Ammon's horn (tissue), 1 donor: Measurements from ENCODE around the gene GRIK4.

Experiments used
- DNase-seq: peaks from one replicate; pipeline ENCODE4 v3.0.0-alpha.2; 2016; ENCODE audit warnings: low spot score

Gene GRIK4

DNA sequence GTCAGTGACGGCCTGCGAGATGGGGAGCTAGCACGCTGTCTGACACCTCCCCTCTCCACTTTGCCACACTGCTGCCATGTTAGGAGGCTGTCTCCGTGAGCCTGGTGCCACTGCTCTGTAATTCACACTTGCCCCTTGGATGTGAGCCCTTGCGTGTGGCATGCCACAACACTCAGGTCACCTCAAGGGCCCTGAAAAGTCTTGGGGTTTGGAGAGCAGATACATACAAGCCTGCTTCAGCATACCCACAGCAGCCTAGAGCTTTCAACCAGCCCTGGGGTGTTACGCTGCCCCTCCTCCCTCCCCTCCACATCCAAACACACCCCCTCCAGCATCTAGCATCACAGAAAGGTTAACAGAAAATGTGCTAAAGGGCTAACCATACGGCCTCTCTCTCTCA lies 442.8 kb downstream of the GRIK4 start:
- DNase-seq: no peak

DNA sequence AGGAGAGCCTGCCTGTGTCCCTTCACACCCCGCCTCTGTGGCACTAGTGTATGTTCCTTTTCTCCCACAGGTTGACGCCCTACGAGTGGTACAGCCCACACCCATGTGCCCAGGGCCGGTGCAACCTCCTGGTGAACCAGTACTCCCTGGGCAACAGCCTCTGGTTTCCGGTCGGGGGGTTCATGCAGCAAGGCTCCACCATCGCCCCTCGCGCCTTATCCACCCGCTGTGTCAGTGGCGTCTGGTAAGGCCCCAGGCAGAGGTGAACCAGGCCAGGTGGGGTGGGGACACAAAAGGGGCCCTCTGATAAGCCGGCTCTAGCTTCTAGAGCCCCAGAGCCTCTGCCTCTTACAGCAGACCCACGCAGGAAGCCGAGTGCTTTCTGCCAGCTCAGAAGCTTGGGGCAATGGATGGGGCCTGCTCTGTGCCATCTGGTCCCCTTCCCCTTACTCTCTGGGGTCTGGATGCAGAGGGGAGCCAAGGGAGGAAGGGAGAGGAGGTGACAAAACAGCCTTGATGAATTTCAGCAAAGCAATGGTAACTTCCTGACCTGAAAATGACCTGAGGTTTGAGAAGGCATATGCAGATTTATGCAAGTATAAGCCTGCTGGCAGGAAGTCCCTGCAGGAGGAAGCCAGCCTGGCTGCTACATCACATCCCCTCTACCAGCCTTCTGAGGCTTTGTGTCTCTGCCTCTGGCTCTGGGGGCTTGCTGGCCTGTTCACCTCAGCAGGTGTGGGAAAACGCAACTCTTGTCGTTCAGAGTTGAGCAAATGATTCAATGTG lies 445.4 kb downstream of the GRIK4 start:
- no peak for DNase-seq

DNA sequence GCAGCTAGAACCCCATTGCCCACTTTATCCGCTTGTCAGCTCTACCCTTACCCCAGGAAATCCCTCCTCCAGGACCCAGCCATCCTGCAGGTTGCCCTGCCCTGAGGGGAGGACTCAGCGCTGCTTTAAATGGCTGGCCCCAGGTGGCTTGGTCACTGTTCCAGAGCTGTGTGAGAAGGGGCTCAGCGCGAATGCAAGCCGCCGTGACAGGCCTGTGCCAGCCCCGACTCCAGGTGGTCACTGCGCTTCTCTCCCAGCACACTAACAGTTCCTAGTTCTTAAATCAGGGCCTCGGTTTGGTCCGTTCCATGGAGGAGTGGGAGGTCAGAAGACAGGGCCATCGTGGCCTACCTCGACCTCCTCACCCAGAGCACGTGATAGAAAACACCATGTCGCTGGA lies 446.6 kb downstream of the GRIK4 start:
- DNase-seq: no peak

DNA sequence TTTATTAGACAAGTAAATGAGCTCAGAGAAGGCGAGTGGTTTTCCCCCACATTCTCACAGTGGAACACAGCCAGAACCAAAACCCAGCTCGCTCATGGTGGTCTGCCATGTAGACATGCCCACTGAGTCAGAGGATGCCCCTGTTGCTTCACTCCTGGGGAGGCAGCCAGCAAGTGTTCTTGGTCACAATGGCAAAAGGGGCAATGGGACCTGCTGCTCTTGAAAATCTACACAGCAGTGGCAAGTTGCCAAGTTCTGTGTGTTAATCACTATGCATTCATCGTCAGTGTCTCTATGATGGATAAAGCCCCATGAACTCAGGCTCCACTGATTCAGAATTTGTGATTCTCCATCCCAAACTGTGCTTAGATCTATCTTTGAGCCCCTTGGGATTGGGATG lies 447.6 kb downstream of the GRIK4 start:
- DNase-seq: no peak

DNA sequence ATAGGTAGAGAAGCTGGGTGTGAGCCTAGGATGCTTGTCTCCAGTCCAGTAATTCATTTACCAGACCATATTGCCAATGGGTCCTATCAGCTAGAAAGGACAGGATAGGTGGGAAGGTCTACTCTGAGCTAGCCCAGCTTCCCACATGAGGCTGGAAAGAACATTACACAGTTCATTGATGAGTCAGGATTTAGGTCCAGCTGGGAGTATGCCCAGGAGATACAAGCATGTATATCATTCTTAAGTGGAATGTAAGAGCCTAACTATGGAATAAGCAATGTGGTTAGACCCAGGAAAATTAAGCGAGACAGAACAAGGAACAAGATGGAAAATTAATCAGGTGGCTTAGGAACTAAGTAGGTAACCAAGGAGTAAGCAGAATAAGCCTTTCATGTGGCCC lies 453.3 kb downstream of the GRIK4 start:
- DNase-seq: no peak

DNA sequence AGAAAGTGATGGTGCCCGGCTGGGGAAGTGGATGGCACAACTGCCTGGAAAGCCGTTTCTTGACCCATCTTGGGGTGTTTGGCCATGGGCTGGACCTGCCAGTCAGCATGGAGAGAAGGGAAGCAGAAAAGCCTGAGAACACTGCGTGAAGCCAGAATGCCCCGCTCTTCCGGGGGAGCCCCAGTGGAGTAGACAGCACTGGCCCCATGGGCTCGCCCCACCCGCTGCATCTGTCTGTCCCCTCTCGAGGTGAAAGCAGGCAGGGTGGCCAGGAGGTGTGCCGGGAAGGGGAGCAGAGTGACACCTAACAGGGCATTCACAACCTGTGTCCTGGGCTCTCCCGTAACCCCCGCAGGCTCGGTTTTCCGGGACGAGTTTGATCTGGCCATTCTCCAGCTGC lies 455.3 kb downstream of the GRIK4 start:
- DNase-seq: no peak

DNA sequence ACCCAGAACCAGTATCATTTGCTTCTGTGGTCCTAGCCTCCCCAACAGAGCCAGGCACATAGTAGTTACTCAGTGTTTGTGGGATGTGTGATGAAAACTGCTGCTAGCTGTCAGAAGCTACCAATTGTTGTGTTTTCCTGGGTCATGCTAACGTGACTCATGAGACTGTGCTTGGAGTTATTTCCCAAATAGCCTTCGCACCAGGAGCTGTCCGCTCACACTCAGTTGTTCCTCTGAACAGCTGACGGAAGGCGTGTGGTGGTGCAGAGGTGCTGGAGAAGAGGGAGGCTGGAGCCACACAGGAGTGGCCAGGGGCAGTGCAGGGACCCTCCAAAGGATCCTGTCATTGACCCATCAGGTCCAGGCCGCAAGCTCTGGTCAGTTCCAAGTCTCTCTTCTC lies 458.4 kb downstream of the GRIK4 start:
- DNase-seq: peak; percentile 16

DNA sequence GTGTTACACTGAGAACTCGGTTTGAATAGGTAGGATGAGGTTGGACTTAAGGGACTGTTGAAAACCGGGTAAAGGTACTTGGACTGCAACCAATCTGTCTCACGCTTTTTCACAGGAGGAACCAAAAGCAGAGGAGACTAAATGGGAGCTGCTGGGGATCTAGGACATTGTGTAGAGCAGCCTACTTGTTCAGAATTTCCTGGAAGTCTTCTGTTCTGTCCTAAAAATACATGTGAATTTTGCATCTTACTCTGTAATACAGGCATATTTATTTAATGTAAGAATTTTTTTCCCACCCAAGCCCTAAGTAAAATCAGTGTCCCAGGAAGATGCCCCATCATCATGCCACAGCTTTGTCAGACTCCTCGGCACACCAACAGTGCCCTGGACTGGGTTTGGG lies 460.3 kb downstream of the GRIK4 start:
- no peak for DNase-seq

DNA sequence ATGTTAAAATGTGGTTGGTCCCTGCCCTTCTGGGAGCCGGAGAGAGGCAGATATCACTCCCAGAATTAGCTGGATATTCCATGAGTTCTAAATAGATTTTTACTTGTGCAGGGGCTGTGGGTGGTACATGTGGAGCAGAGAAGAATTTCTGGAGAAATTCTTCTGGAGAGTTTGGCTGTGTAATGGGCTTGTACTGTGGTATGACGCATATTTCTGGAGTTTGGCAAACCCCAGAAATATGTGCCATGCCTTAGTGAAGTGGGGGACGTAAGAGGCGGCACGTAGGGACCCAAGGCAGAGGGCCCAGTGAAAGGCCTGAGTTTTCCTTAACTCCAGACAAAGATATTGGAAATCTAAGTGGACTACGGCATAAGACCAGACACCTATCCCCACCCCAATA lies 461.1 kb downstream of the GRIK4 start:
- no peak for DNase-seq

DNA sequence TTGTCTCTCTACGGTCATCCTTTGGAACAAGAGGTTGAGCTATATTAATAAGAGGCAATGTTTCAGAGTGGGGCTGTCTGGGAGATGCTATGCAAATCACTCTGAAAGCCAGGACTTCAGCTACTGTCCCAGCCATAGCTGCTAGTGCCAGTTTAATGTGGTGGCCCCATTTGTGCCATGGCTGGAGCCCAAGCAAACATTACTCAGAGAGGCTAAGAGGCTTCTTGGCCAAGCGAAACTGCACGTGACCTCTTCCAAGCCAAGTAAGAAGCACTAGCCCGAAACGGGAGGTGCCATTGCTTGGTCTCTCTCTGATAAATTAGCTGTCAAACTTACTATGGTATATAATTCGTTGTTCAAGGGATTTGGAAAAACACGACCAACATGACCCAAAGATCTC lies 462.0 kb downstream of the GRIK4 start:
- no peak for DNase-seq

DNA sequence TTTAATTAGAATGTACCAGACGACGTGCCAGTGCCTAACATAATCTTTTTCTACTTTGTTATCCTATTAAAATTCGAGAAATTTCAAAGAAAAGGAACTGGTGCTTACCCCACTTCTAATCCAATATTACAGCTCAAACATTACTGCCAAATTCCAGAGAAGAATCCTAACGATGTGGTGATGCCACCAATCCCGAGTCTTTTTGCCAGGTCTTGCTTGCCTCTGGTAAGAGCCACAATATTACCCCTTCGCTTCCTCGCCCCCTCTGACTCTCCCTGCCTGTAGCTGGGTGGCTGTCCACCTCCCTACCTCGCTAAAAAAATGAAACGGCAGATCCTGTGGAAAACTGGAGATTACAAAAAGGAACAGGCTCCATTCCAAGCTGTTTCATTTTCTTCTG lies 462.9 kb downstream of the GRIK4 start:
- no peak for DNase-seq

DNA sequence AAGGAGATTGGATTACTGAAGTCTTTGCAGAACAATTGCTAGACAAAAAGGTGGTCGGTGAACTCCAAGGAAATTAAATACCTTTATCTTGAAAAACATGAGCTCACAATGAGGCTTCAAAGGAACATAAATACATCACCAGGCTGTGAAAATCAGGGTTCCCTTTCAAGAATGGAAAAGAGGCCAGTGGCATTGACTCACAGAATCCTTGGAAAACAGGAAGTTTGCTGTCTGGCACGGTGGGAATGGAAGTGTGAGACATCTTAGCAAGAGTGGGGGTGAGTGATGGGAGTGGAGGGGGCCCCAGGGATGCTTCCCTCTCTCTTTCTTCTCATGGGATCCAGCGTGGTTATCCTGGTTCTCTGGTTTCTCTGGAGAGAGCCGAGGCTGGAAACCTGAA lies 463.4 kb downstream of the GRIK4 start:
- no peak for DNase-seq

DNA sequence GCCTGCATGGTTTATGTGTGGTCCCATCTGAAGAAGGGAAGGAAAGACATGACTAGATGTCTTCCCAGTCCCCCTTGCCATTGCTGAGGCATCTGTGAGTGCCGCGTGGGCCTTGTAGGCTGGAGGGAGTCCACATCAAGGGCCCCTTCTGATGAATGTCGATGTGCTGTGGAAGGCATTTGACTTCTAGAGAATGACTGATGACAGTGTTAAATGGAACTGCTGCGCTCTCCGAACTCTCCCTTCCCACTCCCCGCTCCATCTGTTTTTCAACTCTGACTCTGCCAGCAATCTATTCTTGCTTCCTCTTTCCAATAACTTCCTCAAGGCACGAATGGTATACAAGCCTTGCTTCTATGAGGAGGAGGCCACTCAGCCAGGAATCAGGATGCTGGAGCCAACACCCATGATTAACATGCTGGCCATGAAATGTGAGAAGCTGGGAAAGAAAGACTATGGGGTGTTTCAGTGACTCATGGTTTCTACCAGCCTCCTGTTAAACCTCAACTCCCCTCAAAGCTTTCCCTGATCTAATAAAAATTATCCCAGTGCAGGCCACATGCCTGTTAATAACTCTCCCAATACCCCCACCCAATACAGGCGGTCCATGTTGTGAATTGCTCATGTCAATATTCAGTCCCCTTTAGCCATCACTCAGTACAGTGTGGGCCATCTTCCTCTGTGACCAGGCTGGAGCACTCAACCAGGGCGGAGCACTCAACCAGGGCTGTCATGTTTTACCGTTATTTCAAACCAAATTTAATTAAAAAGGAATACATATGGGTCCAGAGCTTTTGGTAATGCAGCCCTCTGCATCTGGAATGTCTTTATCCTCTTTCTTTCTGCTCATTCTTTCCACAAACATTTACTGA lies 466.0 kb downstream of the GRIK4 start:
- DNase-seq: peak; percentile 37

DNA sequence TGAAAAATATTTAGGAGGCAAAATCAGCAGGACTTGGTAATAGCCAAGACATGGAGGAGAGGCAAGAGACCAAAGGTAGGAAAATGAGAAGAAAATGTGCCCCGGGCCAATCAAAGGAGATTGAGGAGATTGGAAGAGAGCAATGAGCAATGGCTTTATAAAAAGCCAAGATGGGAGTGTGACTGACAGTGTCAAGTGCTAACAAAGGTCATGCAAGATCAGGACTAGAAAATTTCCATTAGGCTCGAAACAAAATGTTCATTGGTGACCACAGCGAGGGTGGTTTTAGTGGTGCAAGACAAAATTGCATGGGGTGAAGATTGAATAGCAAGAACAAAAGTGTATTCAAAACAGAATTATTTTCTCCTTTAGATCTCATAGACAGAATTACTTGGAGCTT lies 467.2 kb downstream of the GRIK4 start:
- no peak for DNase-seq

DNA sequence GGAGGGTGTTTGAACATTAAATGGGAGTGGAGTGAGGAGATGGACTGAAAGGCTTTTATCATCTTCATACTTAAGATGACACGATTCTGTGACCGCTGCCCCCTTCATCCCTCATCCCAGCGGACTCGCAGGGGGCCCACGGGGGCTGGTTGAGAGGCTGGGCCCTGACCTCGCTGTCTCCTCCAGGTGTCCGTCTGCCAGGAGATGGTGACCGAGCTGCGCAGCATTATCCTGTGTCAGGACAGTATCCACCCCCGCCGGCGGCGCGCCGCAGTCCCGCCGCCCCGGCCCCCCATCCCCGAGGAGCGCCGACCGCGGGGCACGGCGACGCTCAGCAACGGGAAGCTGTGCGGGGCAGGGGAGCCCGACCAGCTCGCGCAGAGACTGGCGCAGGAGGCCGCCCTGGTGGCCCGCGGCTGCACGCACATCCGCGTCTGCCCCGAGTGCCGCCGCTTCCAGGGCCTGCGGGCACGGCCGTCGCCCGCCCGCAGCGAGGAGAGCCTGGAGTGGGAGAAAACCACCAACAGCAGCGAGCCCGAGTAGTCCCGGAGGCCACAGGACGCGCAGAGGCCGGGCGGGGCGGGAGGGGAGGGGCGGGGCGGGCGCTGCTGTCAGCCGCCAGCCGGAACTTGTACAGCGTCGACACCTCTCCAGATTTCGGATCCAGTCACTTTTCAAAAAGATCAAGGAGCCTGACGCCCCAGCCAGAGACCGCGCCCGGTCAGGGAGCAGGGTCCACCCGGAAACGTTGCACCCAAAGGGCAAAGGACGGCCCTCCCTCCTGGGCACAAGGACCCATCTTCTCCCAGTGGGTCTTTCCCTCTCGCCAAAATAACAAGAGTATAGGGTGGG lies 474.4 kb downstream of the GRIK4 start:
- DNase-seq: peak; percentile 12

DNA sequence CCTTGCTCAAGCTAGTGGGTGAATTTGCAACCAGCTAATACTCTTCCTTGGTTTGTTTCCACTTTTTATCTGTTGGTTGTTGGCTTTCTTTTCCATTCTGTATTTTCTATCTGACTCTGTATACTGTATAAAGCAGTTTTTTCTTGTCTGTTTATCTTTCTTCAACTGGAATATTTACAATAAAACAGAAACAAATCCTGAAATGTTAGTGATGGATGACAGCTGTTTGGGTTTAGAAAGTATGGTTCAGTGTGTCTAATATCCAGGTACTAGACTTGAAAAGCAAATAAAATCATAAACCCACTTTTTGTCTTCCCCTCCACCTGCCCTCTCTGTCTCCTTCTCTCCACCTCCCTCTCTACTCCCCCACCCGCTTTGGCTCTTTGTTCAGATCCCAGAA lies 477.1 kb downstream of the GRIK4 start:
- DNase-seq: no peak

DNA sequence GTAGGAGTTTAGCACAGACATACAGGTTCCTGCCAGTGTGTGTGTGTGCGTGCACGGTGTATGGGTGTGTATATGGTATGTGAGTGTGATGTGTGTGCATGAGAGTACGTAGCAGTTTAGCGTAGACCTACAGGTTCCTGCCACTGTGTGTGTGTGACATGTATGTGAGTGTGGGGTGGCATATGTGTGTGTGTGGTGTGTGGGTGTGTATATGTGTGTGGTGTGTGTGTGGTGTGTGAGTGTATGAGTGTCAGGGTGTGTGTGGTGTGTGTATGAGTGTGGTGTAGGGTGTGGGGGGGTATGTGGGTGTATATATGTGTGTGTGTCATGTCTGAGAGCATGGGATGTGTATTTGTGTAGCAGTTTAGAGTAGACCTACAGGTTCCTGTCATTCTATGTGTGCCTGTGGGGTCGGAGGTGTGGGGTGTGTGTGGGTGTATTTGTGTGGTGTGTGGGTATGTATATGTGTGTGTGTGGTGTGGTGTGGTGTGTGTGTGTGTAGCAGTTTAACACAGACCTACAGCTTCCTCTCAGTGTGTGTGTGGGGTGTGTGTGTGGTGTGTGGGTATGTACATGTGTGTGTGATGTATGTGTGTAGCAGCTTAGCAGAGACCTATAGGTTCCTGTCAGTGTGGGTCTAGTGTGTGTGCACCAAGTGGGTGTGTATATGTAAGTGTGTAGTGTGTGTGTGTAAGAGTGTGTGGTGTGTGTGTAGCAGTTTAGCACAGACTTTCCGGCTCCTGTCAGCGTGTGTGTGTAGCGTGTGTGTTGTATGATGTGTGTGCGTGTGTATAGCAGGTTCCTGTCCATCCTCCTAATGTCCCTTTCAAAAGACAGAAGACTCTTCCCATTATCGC lies 480.5 kb downstream of the GRIK4 start:
- no peak for DNase-seq

DNA sequence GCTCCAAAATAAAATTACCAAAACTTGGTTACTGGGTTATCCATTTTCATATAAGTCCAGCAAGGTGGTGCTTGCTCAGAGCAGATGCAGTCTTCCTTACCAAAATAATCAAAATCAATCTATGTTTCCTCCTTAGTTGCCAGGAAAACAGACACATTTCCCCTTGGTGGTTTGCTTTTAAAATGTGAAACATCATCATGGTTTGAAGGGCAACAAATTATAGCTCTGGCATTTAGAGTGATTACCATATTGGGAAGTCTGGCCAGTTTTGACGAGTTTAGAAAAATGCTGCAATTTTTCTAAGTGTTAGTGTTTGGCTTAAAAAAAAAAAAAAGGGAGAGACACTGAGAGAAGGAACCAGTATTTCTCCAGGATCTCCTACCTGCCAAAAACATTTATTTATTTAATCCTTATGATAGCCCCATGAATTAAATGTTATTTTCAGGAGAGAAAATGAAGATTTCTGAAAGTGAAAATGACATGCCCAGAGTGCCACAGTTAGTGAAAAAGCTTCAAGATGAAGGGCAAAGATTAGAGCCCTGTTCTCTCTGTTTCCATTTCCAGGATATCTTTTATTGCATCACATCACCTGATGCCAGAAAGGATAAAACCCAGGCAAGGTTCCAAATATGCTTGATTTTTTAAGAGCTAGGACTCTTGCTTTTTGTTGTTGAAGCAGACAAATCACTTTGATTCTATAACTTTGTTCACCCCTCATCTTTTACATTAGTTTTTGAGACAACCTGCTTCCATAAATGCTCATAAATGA lies 482.7 kb downstream of the GRIK4 start:
- no peak for DNase-seq

DNA sequence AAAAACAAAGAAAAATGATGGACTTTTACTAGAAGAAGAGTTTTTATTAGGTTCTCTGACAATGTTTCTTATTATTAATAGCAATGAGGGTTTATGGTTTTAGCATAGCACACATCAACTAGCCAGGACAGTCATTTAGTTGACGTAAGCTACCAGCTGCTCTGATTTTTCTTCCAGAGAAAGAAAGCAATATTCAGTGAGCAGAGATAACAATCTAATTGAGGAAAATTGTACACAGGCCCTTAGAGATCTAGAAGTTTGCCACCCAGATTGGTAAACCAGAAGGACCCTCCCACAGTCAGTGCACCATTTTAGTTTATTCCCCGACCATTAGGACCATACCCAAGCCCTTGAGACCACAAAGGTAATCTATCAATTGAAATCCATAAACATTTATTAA lies 483.6 kb downstream of the GRIK4 start:
- DNase-seq: no peak

DNA sequence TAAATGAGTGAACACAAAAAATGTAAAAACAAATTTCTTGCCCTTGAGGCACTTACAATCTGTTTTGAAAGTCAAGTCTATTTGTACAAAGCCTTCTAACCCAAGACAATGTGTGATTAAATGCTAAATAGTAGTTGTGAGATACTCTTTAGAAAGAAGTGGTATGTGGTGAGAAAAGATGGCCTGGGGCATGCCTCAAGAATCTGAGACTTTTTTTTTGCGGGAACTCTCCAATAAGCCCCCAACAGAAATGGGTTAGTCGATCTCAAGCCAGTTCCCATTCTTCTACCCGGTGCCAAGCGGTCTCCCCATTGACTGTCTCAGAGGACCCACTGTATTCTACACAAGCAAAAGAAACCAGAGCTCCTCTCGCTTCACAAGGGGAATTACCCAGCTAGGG lies 485.4 kb downstream of the GRIK4 start:
- DNase-seq: no peak

DNA sequence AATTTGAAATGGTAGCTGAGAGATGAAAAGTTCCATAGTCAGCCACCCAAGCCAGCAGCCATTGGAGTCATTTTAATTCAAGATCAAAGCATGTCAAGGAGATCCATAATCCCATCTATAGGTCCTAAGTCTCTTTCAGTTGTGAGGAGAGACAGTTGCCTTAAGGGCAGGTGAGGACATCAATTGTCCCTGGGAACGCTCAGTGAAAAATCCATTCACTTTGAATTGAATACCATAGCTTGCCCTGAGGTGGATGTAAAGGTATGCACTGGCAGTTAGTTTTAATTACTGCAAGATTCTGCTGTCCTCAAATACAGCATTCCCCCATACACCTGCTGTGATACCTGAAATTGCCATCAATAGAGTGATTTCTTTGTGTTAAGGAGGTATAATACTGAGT lies 487.0 kb downstream of the GRIK4 start:
- no peak for DNase-seq
